GM12873 (cell line): ENCODE measurements around the gene TGFBR3L.

Source experiments
- CTCF ChIP-seq: IDR thresholded peaks from 2 replicates; pipeline ENCODE4 v1.5.1; 2012; ENCODE audit warnings: low read depth, mild to moderate bottlenecking, moderate library complexity, low read length, control low read depth; ENCODE audit not compliant: insufficient read depth; ENCODE audit errors: missing control alignments

TGFBR3L gene

GRCh38 chr19:7921967-7922835 is 7.6 kb downstream of the TGFBR3L start:
- no peak for TF ChIP-seq CTCF

GRCh38 chr19:7922836-7923195 is 8.2 kb downstream of the TGFBR3L start:
- no peak for TF ChIP-seq CTCF

- TF ChIP-seq CTCF, result no peak
Observed at GRCh38 chr19:7923295-7924191, 8.9 kb downstream of the TGFBR3L start.

- TF ChIP-seq CTCF, result no peak
Observed at GRCh38 chr19:7924241-7924640, 9.6 kb downstream of the TGFBR3L start.

GRCh38 chr19:7924651-7925170 is 10.1 kb downstream of the TGFBR3L start:
- no peak for TF ChIP-seq CTCF

GRCh38 chr19:7925171-7925851 is 10.7 kb downstream of the TGFBR3L start:
- TF ChIP-seq CTCF, result peak; percentile 89
